Kidney (tissue), 14 donors: ENCODE results near the gene STK38L. TPM values are rescaled to one million over a fixed set of nuclear protein-coding genes. Genes with fewer than 3 reads are reported as not detected.

Source experiments
- DNase-seq, 5 donors: peaks; one replicate each; pipeline ENCODE4 v3.0.0-alpha.2; 2013 to 2020
- FAIRE-seq: peaks from 2 replicates; lab custom pipeline; 2012; peaks lifted over from hg19 to GRCh38; lab: Jason Lieb, UNC
- H3K27ac ChIP-seq, 2 donors: one replicate each; pipeline ENCODE4 v1.7.0; 2013; ENCODE audit warnings: low read depth in 2 of 2, low read length in 2 of 2, inconsistent platforms in 1 of 2
- H3K27me3 ChIP-seq: one replicate; pipeline ENCODE4 v1.7.1; 2013; ENCODE audit warnings: low read length, inconsistent platforms; ENCODE audit not compliant: control insufficient read depth, insufficient read depth
- H3K36me3 ChIP-seq, 3 donors: one replicate each; pipeline versions ENCODE4 v1.7.0 to v1.7.1; 2013; ENCODE audit warnings: low read length in 3 of 3, control low read depth in 1 of 3, inconsistent platforms in 1 of 3; ENCODE audit not compliant: insufficient read depth in 3 of 3, control insufficient read depth in 2 of 3
- H3K4me1 ChIP-seq, 3 donors: one replicate each; pipeline versions ENCODE4 v1.7.0 to v1.7.1; 2013; ENCODE audit warnings: low read length in 3 of 3, inconsistent platforms in 1 of 3, low read depth in 1 of 3; ENCODE audit not compliant: control insufficient read depth in 2 of 3, insufficient read depth in 2 of 3
- H3K4me3 ChIP-seq, 3 donors: one replicate each; pipeline versions ENCODE4 v1.7.0 to v1.8.1; 2013; ENCODE audit warnings: low read length in 3 of 3, control low read depth in 1 of 3, inconsistent platforms in 1 of 3
- H3K9ac ChIP-seq, 3 donors: one replicate each; pipeline versions ENCODE4 v1.7.0 to v1.7.1; 2013; ENCODE audit warnings: low read length in 3 of 3, control low read depth in 1 of 3, inconsistent platforms in 1 of 3
- H3K9me3 ChIP-seq, 3 donors: one replicate each; pipeline versions ENCODE4 v1.7.0 to v1.7.1; 2013; ENCODE audit warnings: low read length in 3 of 3, control low read depth in 1 of 3, inconsistent platforms in 1 of 3; ENCODE audit not compliant: control insufficient read depth in 2 of 3, insufficient read depth in 1 of 3
- CTCF ChIP-seq: IDR thresholded peaks from 3 replicates; pipeline ENCODE4 v1.5.1; 2012; ENCODE audit warnings: mild to moderate bottlenecking, moderate library complexity, borderline replicate concordance; ENCODE audit not compliant: insufficient read depth; ENCODE audit errors: extremely low read depth
- intact Hi-C: fragments of 100-400 bp; cut with DNase I; formaldehyde crosslinking; loops from one replicate; pipeline ENCODE4 v1.11.1; 2022
- polyA plus RNA-seq: library from polyadenylated mRNA; stranded (reverse); fragments of 350-450 nt; fragmentation: Illumina TruSeq; extraction: RNeasy Lipid Tissue Mini Kit (QIAGEN cat#74804); gene quantifications from one replicate; pipeline ENCODE4 v1.2.3, GENCODE V29; 2014; ENCODE audit warnings: low read depth, low replicate concordance; ENCODE audit not compliant: insufficient read depth
- total RNA-seq: library from RNA; stranded (reverse); fragmentation: NEBNext Ultra II Directional; extraction: Animal tissue kit (Norgen Biotek cat#: 25700); gene quantifications from one replicate; pipeline ENCODE4 v1.2.1, GENCODE V29; 2021
- donor health status: control.
- donor health status: control.
- donor health status: control.
- donor health status: control.
- donor health status: control.
- donor health status: DM: yes; HTN: yes; CAD: no.
- donor health status: Normal renal cell carcinoma (clear cell type).

STK38L gene
- total and polyA plus RNA-seq, 2 donors from 2014 or later: 5.2 to 43.6 TPM

- H3K27ac ChIP-seq: no peak overlapping the region
- no peaks in the 10 kb centered on the region for H3K36me3 ChIP-seq
- intact Hi-C loops: no loop called here
- FAIRE-seq: no peak
- H3K4me1 ChIP-seq: no peaks in the 10 kb centered on the region
- no peak overlapping the region for H3K4me3 ChIP-seq
- H3K9me3 ChIP-seq: peaks cover 0 to 9% (median 0%) of the 10 kb centered on the region in 3 donors
- no peak overlapping the region for H3K9ac ChIP-seq
- H3K27me3 ChIP-seq: no peaks in the 10 kb centered on the region
- DNase-seq: no peak
- TF ChIP-seq CTCF: no peak
Observed at GRCh38 chr12:27206801-27207502, 37.1 kb upstream of the STK38L start.

- Histone ChIP-seq H3K27me3 (no peaks in the 10 kb centered on the region), H3K9me3 (peaks cover 0 to 9% (median 0%) of the 10 kb centered on the region in 3 donors), H3K36me3 (no peaks in the 10 kb centered on the region), H3K4me1 (no peaks in the 10 kb centered on the region), H3K27ac (no peak overlapping the region), H3K9ac (no peak overlapping the region), H3K4me3 (no peak overlapping the region)
- intact Hi-C loops: no loop called here
- FAIRE-seq (no peak), DNase-seq (no peak)
- no peak for TF ChIP-seq CTCF
Observed at GRCh38 chr12:27207615-27208413, 36.3 kb upstream of the STK38L start.

- H3K27me3 ChIP-seq: no peaks in the 10 kb centered on the region
- no peak overlapping the region for H3K4me3 ChIP-seq
- no peak for TF ChIP-seq CTCF
- no peaks in the 10 kb centered on the region for H3K36me3 ChIP-seq
- no peaks in the 10 kb centered on the region for H3K4me1 ChIP-seq
- FAIRE-seq (no peak), DNase-seq (no peak)
- intact Hi-C loops: no loop called here
- H3K9me3 ChIP-seq: peaks cover 0 to 9% (median 0%) of the 10 kb centered on the region in 3 donors
- H3K27ac ChIP-seq: no peak overlapping the region
- H3K9ac ChIP-seq: no peak overlapping the region
Observed at GRCh38 chr12:27208414-27208750, 35.7 kb upstream of the STK38L start.
